RWPE2 (cell line): ENCODE measurements around the gene STRIT1.

Experiments used
- ATAC-seq: fragments of 200-7000 bp; cut with Tn5 transposase; 3 replicates; pipeline ENCODE4 v1.9.1; 2021; ENCODE audit warnings: low read depth
- DNase-seq: peaks from one replicate; pipeline ENCODE4 v3.0.0-alpha.2; 2020; ENCODE audit warnings: low spot score
- H3K27ac ChIP-seq: fragments of 450-650 bp; 2 replicates; pipeline ENCODE4 v1.5.1; 2017; ENCODE audit warnings: mild to moderate bottlenecking; ENCODE audit not compliant: poor library complexity, severe bottlenecking
- H3K27me3 ChIP-seq: fragments of 250-450 bp; sonication (Bioruptor Pico); 2 replicates; pipeline ENCODE4 v1.5.1; 2021; ENCODE audit warnings: mild to moderate bottlenecking, moderate library complexity; ENCODE audit not compliant: insufficient read depth, poor library complexity, severe bottlenecking
- H3K36me3 ChIP-seq: fragments of 250-450 bp; sonication (Bioruptor Pico); 2 replicates; pipeline ENCODE4 v1.5.1; 2020; ENCODE audit warnings: low read depth, mild to moderate bottlenecking, moderate library complexity
- H3K4me1 ChIP-seq: fragments of 250-450 bp; sonication (Bioruptor Pico); 2 replicates; pipeline ENCODE4 v1.5.1; 2021; ENCODE audit warnings: mild to moderate bottlenecking, moderate library complexity; ENCODE audit not compliant: insufficient read depth, poor library complexity, severe bottlenecking
- H3K4me3 ChIP-seq: fragments of 250-450 bp; sonication (Bioruptor Pico); 2 replicates; pipeline ENCODE4 v1.5.1; 2021; ENCODE audit warnings: mild to moderate bottlenecking, moderate library complexity; ENCODE audit not compliant: severe bottlenecking
- H3K9me3 ChIP-seq: fragments of 250-450 bp; sonication (Bioruptor Pico); 2 replicates; pipeline ENCODE4 v1.5.1; 2021; ENCODE audit warnings: mild to moderate bottlenecking, moderate library complexity; ENCODE audit not compliant: severe bottlenecking
- TF ChIP-seq, protein P1 (sequence below): fragments of 450-650 bp; IDR thresholded peaks from one replicate; pipeline ENCODE4 v1.5.1; 2017; ENCODE audit warnings: mild to moderate bottlenecking, moderate library complexity; ENCODE audit not compliant: poor library complexity, severe bottlenecking

STRIT1 gene

DNA sequence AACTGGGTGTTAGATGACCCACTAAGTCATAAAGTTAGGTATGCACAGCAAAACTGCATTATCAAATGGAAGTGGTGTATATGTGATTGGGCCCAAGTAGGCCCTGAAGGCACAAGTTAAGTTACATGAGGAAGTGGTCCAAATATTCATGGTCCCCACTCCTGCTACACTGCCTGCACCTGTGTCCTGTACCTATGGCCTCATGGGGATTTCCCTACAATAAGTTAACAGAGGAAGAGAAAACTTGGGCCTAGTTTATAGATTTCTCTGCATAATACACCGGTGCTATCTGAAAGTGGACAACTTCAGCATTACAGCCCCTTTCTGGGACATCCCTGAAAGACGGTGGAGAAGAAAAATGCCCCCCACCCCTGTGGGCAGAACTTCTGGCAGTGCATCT lies 41.5 kb downstream of the STRIT1 start:
- ATAC-seq = no peak
- H3K27ac ChIP-seq = no peak overlapping the region
- no peak overlapping the region for H3K4me3 ChIP-seq
- no peaks in the 10 kb centered on the region for H3K36me3 ChIP-seq
- no peaks in the 10 kb centered on the region for H3K4me1 ChIP-seq
- H3K27me3 ChIP-seq = no peaks in the 10 kb centered on the region
- TF ChIP-seq, protein P1, sequence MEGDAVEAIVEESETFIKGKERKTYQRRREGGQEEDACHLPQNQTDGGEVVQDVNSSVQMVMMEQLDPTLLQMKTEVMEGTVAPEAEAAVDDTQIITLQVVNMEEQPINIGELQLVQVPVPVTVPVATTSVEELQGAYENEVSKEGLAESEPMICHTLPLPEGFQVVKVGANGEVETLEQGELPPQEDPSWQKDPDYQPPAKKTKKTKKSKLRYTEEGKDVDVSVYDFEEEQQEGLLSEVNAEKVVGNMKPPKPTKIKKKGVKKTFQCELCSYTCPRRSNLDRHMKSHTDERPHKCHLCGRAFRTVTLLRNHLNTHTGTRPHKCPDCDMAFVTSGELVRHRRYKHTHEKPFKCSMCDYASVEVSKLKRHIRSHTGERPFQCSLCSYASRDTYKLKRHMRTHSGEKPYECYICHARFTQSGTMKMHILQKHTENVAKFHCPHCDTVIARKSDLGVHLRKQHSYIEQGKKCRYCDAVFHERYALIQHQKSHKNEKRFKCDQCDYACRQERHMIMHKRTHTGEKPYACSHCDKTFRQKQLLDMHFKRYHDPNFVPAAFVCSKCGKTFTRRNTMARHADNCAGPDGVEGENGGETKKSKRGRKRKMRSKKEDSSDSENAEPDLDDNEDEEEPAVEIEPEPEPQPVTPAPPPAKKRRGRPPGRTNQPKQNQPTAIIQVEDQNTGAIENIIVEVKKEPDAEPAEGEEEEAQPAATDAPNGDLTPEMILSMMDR = no peak
- no peaks in the 10 kb centered on the region for H3K9me3 ChIP-seq
- no peak for DNase-seq

DNA sequence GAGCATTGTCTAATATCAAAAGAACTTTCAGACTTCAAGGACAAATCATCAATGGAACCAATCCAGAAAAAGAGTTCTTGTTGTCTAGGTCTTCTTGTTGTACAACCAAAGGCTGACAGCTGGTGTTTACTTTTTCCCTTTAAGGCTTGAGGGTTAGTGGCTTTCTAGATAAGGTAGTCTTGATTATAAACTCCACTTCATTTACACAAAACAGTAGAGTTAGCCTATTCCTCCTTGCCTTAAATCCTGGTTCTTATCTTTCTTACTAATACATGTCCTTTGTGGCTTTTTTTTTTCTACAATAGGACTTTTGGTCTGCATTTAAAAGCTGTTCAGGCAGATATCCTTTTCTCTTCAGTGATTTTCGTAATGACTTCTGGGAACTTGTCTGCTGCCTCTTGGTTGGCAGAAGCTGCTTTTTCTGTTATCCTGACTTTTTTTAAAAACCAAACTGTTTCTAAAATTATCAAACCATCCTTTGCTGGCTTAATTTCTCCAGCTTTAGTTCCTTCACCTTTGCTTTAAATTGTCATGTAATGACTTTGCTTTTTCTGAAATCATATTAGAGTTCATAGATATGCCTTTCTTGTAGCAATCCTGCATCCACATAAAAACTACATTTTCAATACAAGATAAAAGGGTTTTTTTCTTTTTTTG lies 44.8 kb downstream of the STRIT1 start:
- TF ChIP-seq, protein P1 = no peak
- H3K27ac ChIP-seq = no peak overlapping the region
- H3K36me3 ChIP-seq = no peaks in the 10 kb centered on the region
- no peak overlapping the region for H3K4me3 ChIP-seq
- no peaks in the 10 kb centered on the region for H3K4me1 ChIP-seq
- no peaks in the 10 kb centered on the region for H3K27me3 ChIP-seq
- no peak for DNase-seq
- no peak for ATAC-seq
- H3K9me3 ChIP-seq = no peaks in the 10 kb centered on the region

DNA sequence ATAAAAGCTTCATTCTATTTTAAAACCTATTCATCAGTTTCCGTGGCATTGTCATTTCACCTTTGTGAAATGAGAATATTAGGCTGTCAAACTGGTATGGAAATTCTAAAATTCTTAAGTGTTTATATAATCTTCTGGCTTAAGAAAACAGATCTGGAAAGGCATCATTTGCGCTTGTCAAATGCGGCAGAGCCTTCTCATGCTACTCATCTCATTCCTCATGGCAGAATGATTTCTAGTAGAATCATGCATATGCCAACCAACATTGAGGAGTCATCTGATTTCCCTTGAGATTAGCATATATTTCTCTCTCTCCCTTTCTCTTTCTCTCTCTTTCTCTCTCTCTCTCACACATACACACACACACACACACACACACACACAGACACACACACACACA lies 48.8 kb downstream of the STRIT1 start:
- no peak for DNase-seq
- Histone ChIP-seq H3K4me1 (no peaks in the 10 kb centered on the region), H3K9me3 (no peaks in the 10 kb centered on the region), H3K36me3 (no peaks in the 10 kb centered on the region), H3K27me3 (no peaks in the 10 kb centered on the region), H3K27ac (no peak overlapping the region), H3K4me3 (no peak overlapping the region)
- TF ChIP-seq, protein P1 = no peak
- ATAC-seq = no peak

DNA sequence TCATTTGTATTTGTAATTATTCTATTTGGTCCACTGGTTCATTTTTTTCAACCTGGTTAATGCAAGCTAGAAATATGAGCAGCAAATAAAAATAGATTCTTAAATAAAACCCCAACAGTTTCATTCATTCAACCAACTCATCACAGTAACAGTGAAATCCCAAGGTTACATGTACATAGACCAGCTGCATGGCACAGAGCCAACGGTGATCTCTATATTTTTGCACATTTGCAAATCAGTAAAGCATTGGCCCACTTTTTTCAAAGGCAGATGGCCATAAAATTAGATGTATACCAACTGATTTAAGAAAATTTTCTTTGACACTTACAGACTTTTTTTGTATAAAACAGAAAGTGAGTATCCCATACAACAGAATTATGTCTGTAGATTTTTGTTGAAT lies 49.3 kb downstream of the STRIT1 start:
- Histone ChIP-seq H3K36me3 (no peaks in the 10 kb centered on the region), H3K9me3 (no peaks in the 10 kb centered on the region), H3K4me3 (no peak overlapping the region), H3K27me3 (no peaks in the 10 kb centered on the region), H3K27ac (no peak overlapping the region), H3K4me1 (no peaks in the 10 kb centered on the region)
- ATAC-seq (no peak), DNase-seq (no peak)
- TF ChIP-seq, protein P1 = no peak

DNA sequence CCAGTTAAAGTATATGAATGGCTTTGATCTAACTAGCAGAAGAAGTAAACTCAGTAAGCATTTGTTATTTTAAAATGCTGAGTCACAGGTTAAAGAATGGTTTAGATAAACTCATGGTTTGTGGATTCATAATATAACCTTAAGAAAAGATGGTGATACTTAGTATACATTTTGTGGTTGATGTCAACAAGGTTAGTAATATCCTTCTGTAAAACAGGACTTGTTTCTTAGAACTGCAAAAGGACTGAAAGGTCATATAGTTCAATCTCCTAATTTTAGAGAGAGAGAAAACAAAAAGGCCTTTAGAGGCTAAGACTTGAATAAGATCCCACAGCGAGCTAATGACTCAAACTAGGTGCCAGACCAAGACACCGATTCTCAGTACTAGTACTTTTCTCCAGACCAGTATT lies 50.0 kb downstream of the STRIT1 start:
- H3K27ac ChIP-seq = no peak overlapping the region
- H3K4me3 ChIP-seq = no peak overlapping the region
- DNase-seq = no peak
- no peaks in the 10 kb centered on the region for H3K4me1 ChIP-seq
- no peaks in the 10 kb centered on the region for H3K27me3 ChIP-seq
- TF ChIP-seq, protein P1 = no peak
- ATAC-seq = no peak
- no peaks in the 10 kb centered on the region for H3K36me3 ChIP-seq
- H3K9me3 ChIP-seq = no peaks in the 10 kb centered on the region
